MCF 10A (cell line): ENCODE results near the gene KSR1. TPM values are rescaled to one million over a fixed set of nuclear protein-coding genes. Genes with fewer than 3 reads are reported as not detected.

Source experiments
- BruUV-seq: library from RNA; stranded (reverse); fragments of 400-500 nt; replicated peaks from 2 replicates; lab custom pipeline; 2021; lab: Mats Ljungman, UMichigan
- CTCF ChIA-PET: fragments of 300-600 bp; sonication (Branson Sonifier 250); formaldehyde crosslinking; extraction: SDS; loops from one replicate; lab custom pipeline; 2021; ENCODE audit warnings: antibody characterized with exemption, inconsistent platforms; lab: Yijun Ruan, JAX
- POLR2A ChIA-PET: fragments of 300-600, 350-650 bp; sonication (Branson Sonifier 250); formaldehyde crosslinking; extraction: SDS; loops from one replicate; lab custom pipeline; 2020; ENCODE audit warnings: antibody characterized with exemption, inconsistent platforms; lab: Yijun Ruan, JAX
- DNase-seq: peaks from one replicate; pipeline ENCODE4 v3.0.0-alpha.2; 2018; ENCODE audit not compliant: unreplicated experiment
- H3K27ac Mint-ChIP-seq: one replicate; pipeline ENCODE4 v1.8.0; 2022; ENCODE audit warnings: mild to moderate bottlenecking, low read depth, mixed read lengths; ENCODE audit not compliant: unreplicated experiment
- H3K27me3 Mint-ChIP-seq: one replicate; pipeline ENCODE4 v1.8.0; 2022; ENCODE audit warnings: mixed read lengths; ENCODE audit not compliant: insufficient read depth, unreplicated experiment
- H3K36me3 Mint-ChIP-seq: one replicate; pipeline ENCODE4 v1.8.0; 2022; ENCODE audit warnings: mild to moderate bottlenecking, moderate library complexity, mixed read lengths; ENCODE audit not compliant: insufficient read depth, unreplicated experiment
- H3K4me1 Mint-ChIP-seq: one replicate; pipeline ENCODE4 v1.8.0; 2022; ENCODE audit warnings: mixed read lengths; ENCODE audit not compliant: insufficient read depth, unreplicated experiment
- H3K4me3 Mint-ChIP-seq: one replicate; pipeline ENCODE4 v1.8.0; 2022; ENCODE audit warnings: mild to moderate bottlenecking, moderate library complexity, mixed read lengths; ENCODE audit not compliant: unreplicated experiment
- H3K9me3 Mint-ChIP-seq: one replicate; pipeline ENCODE4 v1.8.0; 2022; ENCODE audit warnings: mixed read lengths; ENCODE audit not compliant: unreplicated experiment
- CTCF ChIP-seq: fragments of 200-600 bp; IDR thresholded peaks from one replicate; pipeline ENCODE4 v1.8.0; 2022; ENCODE audit warnings: antibody characterized with exemption, mild to moderate bottlenecking; ENCODE audit not compliant: unreplicated experiment
- intact Hi-C: fragments of 100-400 bp; cut with micrococcal nuclease; formaldehyde crosslinking; loops from 2 replicates; pipeline ENCODE4 v1.14.1; 2022
- total RNA-seq: library from RNA; stranded (reverse); gene quantifications from 2 replicates; pipeline ENCODE4 v1.2.3, GENCODE V29; 2022

Gene KSR1
- total RNA-seq, 1 experiment from 2014 or later, result 7.2 TPM

DNA sequence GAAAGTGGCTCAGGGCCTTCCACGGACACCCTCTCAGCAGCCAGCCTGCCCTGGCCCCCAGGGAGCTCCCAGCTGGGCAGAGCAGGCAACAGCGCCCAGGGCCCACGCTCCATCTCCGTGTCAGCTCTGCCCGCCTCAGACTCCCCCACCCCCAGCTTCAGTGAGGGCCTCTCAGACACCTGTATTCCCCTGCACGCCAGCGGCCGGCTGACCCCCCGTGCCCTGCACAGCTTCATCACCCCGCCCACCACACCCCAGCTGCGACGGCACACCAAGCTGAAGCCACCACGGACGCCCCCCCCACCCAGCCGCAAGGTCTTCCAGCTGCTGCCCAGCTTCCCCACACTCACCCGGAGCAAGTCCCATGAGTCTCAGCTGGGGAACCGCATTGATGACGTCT is 126.4 kb downstream of the KSR1 start:
- H3K27me3 Mint-ChIP-seq, result no peaks in the 10 kb centered on the region
- intact Hi-C loops, result no loop called here
- POLR2A ChIA-PET, result no interaction called here
- TF ChIP-seq CTCF, result no peak
- no peaks in the 10 kb centered on the region for H3K9me3 Mint-ChIP-seq
- no peak for DNase-seq
- peaks cover 32% of the 10 kb centered on the region for H3K4me1 Mint-ChIP-seq
- CTCF ChIA-PET, result no interaction called here
- H3K4me3 Mint-ChIP-seq, result no peak overlapping the region
- no peaks in the 10 kb centered on the region for H3K36me3 Mint-ChIP-seq
- BruUV-seq, result no TSS peak
- H3K27ac Mint-ChIP-seq, result no peak overlapping the region

GRCh38 chr17:27585153-27585681 is 129.0 kb downstream of the KSR1 start:
- no peak for DNase-seq
- ChIA-PET CTCF (interaction anchor here (0.9 kb wide), 1 partner anchor 15 kb away, joined by 4 read pairs; no protein-coding TSS in a partner anchor), POLR2A (no interaction called here)
- Mint-ChIP-seq H3K4me3 (no peak overlapping the region), H3K36me3 (no peaks in the 10 kb centered on the region), H3K27ac (no peak overlapping the region), H3K4me1 (peaks cover 18% of the 10 kb centered on the region), H3K9me3 (no peaks in the 10 kb centered on the region), H3K27me3 (no peaks in the 10 kb centered on the region)
- TF ChIP-seq CTCF, result no peak
- intact Hi-C loops, result no loop called here
- BruUV-seq, result no TSS peak

DNA sequence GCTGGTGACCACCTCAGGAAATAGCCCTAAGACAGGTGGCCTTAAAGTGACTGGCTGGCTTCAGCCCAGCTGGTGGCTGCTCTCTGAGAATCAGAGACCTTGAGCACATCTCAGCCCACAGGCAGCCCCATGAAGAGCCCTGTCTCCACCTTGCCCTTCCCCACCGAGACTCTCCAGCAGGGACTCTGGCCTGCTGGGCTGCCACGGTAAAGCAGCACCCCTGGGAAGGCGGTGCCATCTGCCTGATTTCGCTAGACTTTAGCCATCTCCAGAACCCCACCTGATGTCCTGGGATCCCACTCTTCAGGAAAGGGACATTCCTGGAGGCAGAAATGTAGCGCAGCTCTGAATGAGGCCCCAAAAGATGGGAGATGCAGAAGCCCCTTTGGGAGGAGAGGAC is 129.5 kb downstream of the KSR1 start:
- ChIA-PET POLR2A (no interaction called here), CTCF (interaction anchor here (0.6 to 5.4 kb wide), 5 partner anchors 15 to 236 kb away, joined by 3 to 69 read pairs (median 3); no protein-coding TSS in a partner anchor)
- no TSS peak for BruUV-seq
- Mint-ChIP-seq H3K27ac (no peak overlapping the region), H3K4me3 (no peak overlapping the region), H3K4me1 (peaks cover 15% of the 10 kb centered on the region), H3K27me3 (no peaks in the 10 kb centered on the region), H3K9me3 (no peaks in the 10 kb centered on the region), H3K36me3 (no peaks in the 10 kb centered on the region)
- intact Hi-C loops, result no loop called here
- no peak for TF ChIP-seq CTCF
- no peak for DNase-seq

DNA sequence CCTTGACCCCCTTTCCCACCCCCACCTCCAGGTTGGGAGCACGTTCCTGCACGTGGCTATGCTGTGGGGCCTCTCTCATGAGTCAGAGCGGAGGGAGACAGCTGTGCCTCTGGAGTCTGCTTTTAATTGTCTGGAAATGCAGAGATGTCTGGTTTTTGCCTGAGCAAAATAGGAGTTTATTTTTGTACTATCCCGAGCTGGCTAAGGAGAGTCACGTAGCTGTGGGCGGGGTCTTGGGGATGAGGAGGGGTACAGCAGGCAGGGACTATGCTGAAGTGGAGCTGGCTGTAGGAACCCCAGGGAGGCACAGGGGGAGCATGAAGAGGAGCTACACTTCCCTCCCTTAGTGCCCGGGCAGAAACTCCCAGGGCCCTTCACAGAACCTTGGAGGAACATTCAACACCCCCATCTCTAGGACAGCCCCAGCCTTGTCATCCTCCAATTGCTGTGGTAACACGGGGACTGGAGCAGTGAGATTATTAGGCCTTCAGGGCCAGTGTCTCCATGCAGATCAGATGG is 130.0 kb downstream of the KSR1 start:
- no peak overlapping the region for H3K4me3 Mint-ChIP-seq
- intact Hi-C loops, result no loop called here
- no peak for TF ChIP-seq CTCF
- ChIA-PET CTCF (interaction anchor here (0.6 to 5.4 kb wide), 6 partner anchors 15 to 236 kb away, joined by 3 to 69 read pairs (median 4); no protein-coding TSS in a partner anchor), POLR2A (interaction anchor here (0.6 kb wide), 1 partner anchor 215 kb away, joined by 5 read pairs; no protein-coding TSS in a partner anchor)
- peaks cover 10% of the 10 kb centered on the region for H3K4me1 Mint-ChIP-seq
- no peaks in the 10 kb centered on the region for H3K9me3 Mint-ChIP-seq
- H3K36me3 Mint-ChIP-seq, result no peaks in the 10 kb centered on the region
- no peak for DNase-seq
- H3K27me3 Mint-ChIP-seq, result no peaks in the 10 kb centered on the region
- no peak overlapping the region for H3K27ac Mint-ChIP-seq
- BruUV-seq, result no TSS peak
